ENCODE measurements around the gene STAG1.

DNA sequence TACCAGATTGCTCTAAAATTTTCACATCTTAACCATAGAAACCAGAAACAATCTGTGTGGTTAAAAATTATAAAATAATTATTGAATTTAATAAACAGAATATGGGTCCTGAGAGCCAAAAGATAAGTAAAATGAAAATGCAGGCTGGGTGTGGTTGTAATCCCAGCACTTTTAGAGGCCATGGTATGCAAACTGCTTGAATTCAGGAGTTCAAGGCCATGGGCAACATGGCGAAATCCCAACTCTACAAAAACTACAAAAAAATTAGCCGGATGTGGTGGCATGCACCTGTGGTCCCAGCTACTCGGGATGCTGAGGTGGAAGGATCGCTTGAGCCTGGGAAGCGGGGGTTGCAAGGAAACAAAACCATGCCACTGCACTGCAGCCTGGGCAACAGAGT is 236.1 kb downstream of the STAG1 start:
- TF ChIP-seq POLR2AphosphoS5 (IDR thresholded peaks at IDR 0.05): no peak
- TF ChIP-seq, protein P1, sequence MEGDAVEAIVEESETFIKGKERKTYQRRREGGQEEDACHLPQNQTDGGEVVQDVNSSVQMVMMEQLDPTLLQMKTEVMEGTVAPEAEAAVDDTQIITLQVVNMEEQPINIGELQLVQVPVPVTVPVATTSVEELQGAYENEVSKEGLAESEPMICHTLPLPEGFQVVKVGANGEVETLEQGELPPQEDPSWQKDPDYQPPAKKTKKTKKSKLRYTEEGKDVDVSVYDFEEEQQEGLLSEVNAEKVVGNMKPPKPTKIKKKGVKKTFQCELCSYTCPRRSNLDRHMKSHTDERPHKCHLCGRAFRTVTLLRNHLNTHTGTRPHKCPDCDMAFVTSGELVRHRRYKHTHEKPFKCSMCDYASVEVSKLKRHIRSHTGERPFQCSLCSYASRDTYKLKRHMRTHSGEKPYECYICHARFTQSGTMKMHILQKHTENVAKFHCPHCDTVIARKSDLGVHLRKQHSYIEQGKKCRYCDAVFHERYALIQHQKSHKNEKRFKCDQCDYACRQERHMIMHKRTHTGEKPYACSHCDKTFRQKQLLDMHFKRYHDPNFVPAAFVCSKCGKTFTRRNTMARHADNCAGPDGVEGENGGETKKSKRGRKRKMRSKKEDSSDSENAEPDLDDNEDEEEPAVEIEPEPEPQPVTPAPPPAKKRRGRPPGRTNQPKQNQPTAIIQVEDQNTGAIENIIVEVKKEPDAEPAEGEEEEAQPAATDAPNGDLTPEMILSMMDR (IDR thresholded peaks at IDR 0.05; ENCODE audit: poor library complexity, severe bottlenecking): no peak
- no peak for TF ChIP-seq EZH2 (IDR thresholded peaks at IDR 0.05; ENCODE audit: borderline replicate concordance, insufficient read depth, low read length, poor library complexity, severe bottlenecking)
- no peak for TF ChIP-seq EP300 (conservative IDR thresholded peaks at IDR 0.05; ENCODE audit: poor library complexity, severe bottlenecking)
- TF ChIP-seq SMC3 (conservative IDR thresholded peaks at IDR 0.05; ENCODE audit: poor library complexity): no peak
- no peak for TF ChIP-seq RAD21 (conservative IDR thresholded peaks at IDR 0.05)
- TF ChIP-seq, protein P2, sequence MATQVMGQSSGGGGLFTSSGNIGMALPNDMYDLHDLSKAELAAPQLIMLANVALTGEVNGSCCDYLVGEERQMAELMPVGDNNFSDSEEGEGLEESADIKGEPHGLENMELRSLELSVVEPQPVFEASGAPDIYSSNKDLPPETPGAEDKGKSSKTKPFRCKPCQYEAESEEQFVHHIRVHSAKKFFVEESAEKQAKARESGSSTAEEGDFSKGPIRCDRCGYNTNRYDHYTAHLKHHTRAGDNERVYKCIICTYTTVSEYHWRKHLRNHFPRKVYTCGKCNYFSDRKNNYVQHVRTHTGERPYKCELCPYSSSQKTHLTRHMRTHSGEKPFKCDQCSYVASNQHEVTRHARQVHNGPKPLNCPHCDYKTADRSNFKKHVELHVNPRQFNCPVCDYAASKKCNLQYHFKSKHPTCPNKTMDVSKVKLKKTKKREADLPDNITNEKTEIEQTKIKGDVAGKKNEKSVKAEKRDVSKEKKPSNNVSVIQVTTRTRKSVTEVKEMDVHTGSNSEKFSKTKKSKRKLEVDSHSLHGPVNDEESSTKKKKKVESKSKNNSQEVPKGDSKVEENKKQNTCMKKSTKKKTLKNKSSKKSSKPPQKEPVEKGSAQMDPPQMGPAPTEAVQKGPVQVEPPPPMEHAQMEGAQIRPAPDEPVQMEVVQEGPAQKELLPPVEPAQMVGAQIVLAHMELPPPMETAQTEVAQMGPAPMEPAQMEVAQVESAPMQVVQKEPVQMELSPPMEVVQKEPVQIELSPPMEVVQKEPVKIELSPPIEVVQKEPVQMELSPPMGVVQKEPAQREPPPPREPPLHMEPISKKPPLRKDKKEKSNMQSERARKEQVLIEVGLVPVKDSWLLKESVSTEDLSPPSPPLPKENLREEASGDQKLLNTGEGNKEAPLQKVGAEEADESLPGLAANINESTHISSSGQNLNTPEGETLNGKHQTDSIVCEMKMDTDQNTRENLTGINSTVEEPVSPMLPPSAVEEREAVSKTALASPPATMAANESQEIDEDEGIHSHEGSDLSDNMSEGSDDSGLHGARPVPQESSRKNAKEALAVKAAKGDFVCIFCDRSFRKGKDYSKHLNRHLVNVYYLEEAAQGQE (IDR thresholded peaks at IDR 0.05; ENCODE audit: borderline replicate concordance): no peak

Data from neural cell (in vitro differentiated cells).